Measurements from ENCODE around the gene ATMIN.

- TF ChIP-seq POLR2AphosphoS5 (IDR thresholded peaks at IDR 0.05) (no peak), POLR2A (IDR thresholded peaks at IDR 0.05) (no peak)
- TF ChIP-seq, protein P1, sequence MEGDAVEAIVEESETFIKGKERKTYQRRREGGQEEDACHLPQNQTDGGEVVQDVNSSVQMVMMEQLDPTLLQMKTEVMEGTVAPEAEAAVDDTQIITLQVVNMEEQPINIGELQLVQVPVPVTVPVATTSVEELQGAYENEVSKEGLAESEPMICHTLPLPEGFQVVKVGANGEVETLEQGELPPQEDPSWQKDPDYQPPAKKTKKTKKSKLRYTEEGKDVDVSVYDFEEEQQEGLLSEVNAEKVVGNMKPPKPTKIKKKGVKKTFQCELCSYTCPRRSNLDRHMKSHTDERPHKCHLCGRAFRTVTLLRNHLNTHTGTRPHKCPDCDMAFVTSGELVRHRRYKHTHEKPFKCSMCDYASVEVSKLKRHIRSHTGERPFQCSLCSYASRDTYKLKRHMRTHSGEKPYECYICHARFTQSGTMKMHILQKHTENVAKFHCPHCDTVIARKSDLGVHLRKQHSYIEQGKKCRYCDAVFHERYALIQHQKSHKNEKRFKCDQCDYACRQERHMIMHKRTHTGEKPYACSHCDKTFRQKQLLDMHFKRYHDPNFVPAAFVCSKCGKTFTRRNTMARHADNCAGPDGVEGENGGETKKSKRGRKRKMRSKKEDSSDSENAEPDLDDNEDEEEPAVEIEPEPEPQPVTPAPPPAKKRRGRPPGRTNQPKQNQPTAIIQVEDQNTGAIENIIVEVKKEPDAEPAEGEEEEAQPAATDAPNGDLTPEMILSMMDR (IDR thresholded peaks at IDR 0.05 in 8 of 11, conservative IDR thresholded peaks at IDR 0.05 in 3 of 11), result no peak
Observed at GRCh38 chr16:81061871-81062608, 26.4 kb downstream of the ATMIN start.

Measured in spleen (tissue), 7 donors.